Trophoblast cell (in vitro differentiated cells and primary cell): ENCODE measurements around the gene ZC3H15.

Source experiments
- DNase-seq, 2 donors: peaks; one replicate each; pipeline ENCODE4 v3.0.0-alpha.2; 2016
- H2AFZ ChIP-seq: 2 replicates; pipeline ENCODE4 v1.6.1; 2013; ENCODE audit warnings: low read length, moderate library complexity, mild to moderate bottlenecking; ENCODE audit not compliant: insufficient read depth, poor library complexity
- H2AK5ac ChIP-seq: 2 replicates; pipeline ENCODE4 v1.6.1; 2013; ENCODE audit warnings: mild to moderate bottlenecking, low read length
- H2BK120ac ChIP-seq: 2 replicates; pipeline ENCODE4 v1.6.1; 2013; ENCODE audit warnings: low read length, mild to moderate bottlenecking, moderate library complexity; ENCODE audit not compliant: insufficient read depth, poor library complexity
- H2BK12ac ChIP-seq: 2 replicates; pipeline ENCODE4 v1.6.1; 2013; ENCODE audit warnings: mild to moderate bottlenecking, low read length, moderate library complexity
- H2BK5ac ChIP-seq: 2 replicates; pipeline ENCODE4 v1.6.1; 2013; ENCODE audit warnings: low read length, low read depth, moderate library complexity, mild to moderate bottlenecking; ENCODE audit not compliant: poor library complexity
- H3K14ac ChIP-seq: 2 replicates; pipeline ENCODE4 v1.6.1; 2013; ENCODE audit warnings: mild to moderate bottlenecking, low read length
- H3K18ac ChIP-seq: 2 replicates; pipeline ENCODE4 v1.6.1; 2013; ENCODE audit warnings: mild to moderate bottlenecking, low read length
- H3K23ac ChIP-seq: 2 replicates; pipeline ENCODE4 v1.6.1; 2013; ENCODE audit warnings: low read length
- H3K27ac ChIP-seq: 2 replicates; pipeline ENCODE4 v1.5.1; 2013; ENCODE audit warnings: low read depth, mild to moderate bottlenecking, inconsistent platforms, low read length, moderate library complexity
- H3K27me3 ChIP-seq: 2 replicates; pipeline ENCODE4 v1.6.1; 2013; ENCODE audit warnings: inconsistent platforms, mild to moderate bottlenecking, low read length, moderate library complexity; ENCODE audit not compliant: insufficient read depth
- H3K36me3 ChIP-seq, 2 experiments: 1 replicate in 1 of 2; 2 replicates in 1 of 2; pipeline ENCODE4 v1.6.1; 2013; ENCODE audit warnings: low read length in 2 of 2, mild to moderate bottlenecking in 2 of 2, moderate library complexity in 1 of 2; ENCODE audit not compliant: insufficient read depth in 2 of 2, control insufficient read depth in 1 of 2
- H3K4ac ChIP-seq: 2 replicates; pipeline ENCODE4 v1.6.1; 2013; ENCODE audit warnings: low read depth, mild to moderate bottlenecking, low read length, moderate library complexity
- H3K4me1 ChIP-seq, 2 experiments: 1 replicate in 1 of 2; 2 replicates in 1 of 2; pipeline ENCODE4 v1.6.1; 2013; ENCODE audit warnings: low read length in 2 of 2, mild to moderate bottlenecking in 2 of 2, moderate library complexity in 1 of 2; ENCODE audit not compliant: insufficient read depth in 2 of 2, control insufficient read depth in 1 of 2
- H3K4me2 ChIP-seq: 2 replicates; pipeline ENCODE4 v1.6.1; 2013; ENCODE audit warnings: inconsistent platforms, mild to moderate bottlenecking, low read length, moderate library complexity
- H3K4me3 ChIP-seq: 2 replicates; pipeline ENCODE4 v1.5.1; 2013; ENCODE audit warnings: mild to moderate bottlenecking, low read depth, low read length, inconsistent platforms
- H3K79me1 ChIP-seq: one replicate; pipeline ENCODE4 v1.6.1; 2013; ENCODE audit warnings: low read length
- H3K79me2 ChIP-seq: 2 replicates; pipeline ENCODE4 v1.6.1; 2013; ENCODE audit warnings: low read length, mild to moderate bottlenecking; ENCODE audit not compliant: control insufficient read depth, insufficient read depth, poor library complexity
- H3K9ac ChIP-seq: 2 replicates; pipeline ENCODE4 v1.6.1; 2013; ENCODE audit warnings: mild to moderate bottlenecking, low read length
- H3K9me3 ChIP-seq: 2 replicates; pipeline ENCODE4 v1.6.1; 2013; ENCODE audit warnings: low read depth, mild to moderate bottlenecking, control low read depth, inconsistent platforms, low read length; ENCODE audit not compliant: insufficient read depth
- H4K12ac ChIP-seq: 2 replicates; pipeline ENCODE4 v1.6.1; 2013; ENCODE audit warnings: low read depth, mild to moderate bottlenecking, low read length, moderate library complexity
- H4K8ac ChIP-seq: 2 replicates; pipeline ENCODE4 v1.6.1; 2013; ENCODE audit warnings: low read depth, mild to moderate bottlenecking, low read length, moderate library complexity
- H4K91ac ChIP-seq: one replicate; pipeline ENCODE4 v1.6.1; 2013; ENCODE audit warnings: low read depth, mild to moderate bottlenecking, low read length, moderate library complexity
- WGBS: extraction: QIAGEN DNeasy Blood & Tissue Kit; methylation state at CpG from one replicate; pipeline ENCODE4 v1.1.7; 2013; ENCODE audit warnings: missing lambda C conversion rate; ENCODE audit not compliant: insufficient read length, insufficient coverage; ENCODE audit errors: extremely low coverage; 5-methylcytosine and 5-hydroxymethylcytosine counted together

Gene ZC3H15

GRCh38 chr2:186522450-186522849 is 36.4 kb downstream of the ZC3H15 start:
- Histone ChIP-seq H3K36me3 (peaks cover 4 to 6% of the 10 kb centered on the region in 2 experiments), H2AFZ (no peak overlapping the region), H3K4me3 (no peak overlapping the region), H3K14ac (no peak overlapping the region), H2AK5ac (no peak overlapping the region), H2BK12ac (no peak overlapping the region), H3K4ac (no peak overlapping the region), H3K23ac (no peak overlapping the region), H3K79me2 (no peaks in the 10 kb centered on the region), H4K12ac (no peak overlapping the region), H4K91ac (no peak overlapping the region), H3K27ac (no peak overlapping the region), H2BK5ac (no peak overlapping the region), H3K27me3 (no peaks in the 10 kb centered on the region), H3K4me2 (no peak overlapping the region), H3K79me1 (no peaks in the 10 kb centered on the region), H3K18ac (no peak overlapping the region), H3K9ac (no peak overlapping the region), H4K8ac (no peak overlapping the region), H3K9me3 (no peaks in the 10 kb centered on the region), H3K4me1 (peaks cover 0 to 2% of the 10 kb centered on the region in 2 experiments), H2BK120ac (no peak overlapping the region)
- no CpG with 5 or more reads among the region's 2 CpGs for WGBS
- no peak for DNase-seq

- H3K4ac ChIP-seq, result no peak overlapping the region
- H3K9me3 ChIP-seq, result no peaks in the 10 kb centered on the region
- no peak overlapping the region for H2BK120ac ChIP-seq
- no peak overlapping the region for H4K12ac ChIP-seq
- no peak overlapping the region for H2BK12ac ChIP-seq
- no peaks in the 10 kb centered on the region for H3K79me2 ChIP-seq
- no peak overlapping the region for H2AFZ ChIP-seq
- H4K8ac ChIP-seq, result no peak overlapping the region
- no peak overlapping the region for H3K4me3 ChIP-seq
- no peak overlapping the region for H2BK5ac ChIP-seq
- DNase-seq, result no peak
- H3K4me2 ChIP-seq, result no peak overlapping the region
- H3K36me3 ChIP-seq, result peaks cover 4% of the 10 kb centered on the region in 2 experiments
- H3K18ac ChIP-seq, result no peak overlapping the region
- H3K23ac ChIP-seq, result no peak overlapping the region
- H4K91ac ChIP-seq, result no peak overlapping the region
- H3K79me1 ChIP-seq, result no peaks in the 10 kb centered on the region
- no peak overlapping the region for H3K27ac ChIP-seq
- H3K4me1 ChIP-seq, result peaks cover 0 to 2% of the 10 kb centered on the region in 2 experiments
- H3K9ac ChIP-seq, result no peak overlapping the region
- H3K14ac ChIP-seq, result no peak overlapping the region
- no CpG with 5 or more reads among the region's 1 CpG for WGBS
- H3K27me3 ChIP-seq, result no peaks in the 10 kb centered on the region
- H2AK5ac ChIP-seq, result no peak overlapping the region
Measured at GRCh38 chr2:186523791-186524190, 37.7 kb downstream of the ZC3H15 start.

GRCh38 chr2:186526281-186526680 is 40.2 kb downstream of the ZC3H15 start:
- Histone ChIP-seq H2BK120ac (no peak overlapping the region), H2AFZ (no peak overlapping the region), H3K4me3 (no peak overlapping the region), H3K9ac (no peak overlapping the region), H4K12ac (no peak overlapping the region), H3K4ac (no peak overlapping the region), H4K91ac (no peak overlapping the region), H3K27me3 (no peaks in the 10 kb centered on the region), H4K8ac (no peak overlapping the region), H3K79me1 (no peaks in the 10 kb centered on the region), H3K18ac (no peak overlapping the region), H2AK5ac (no peak overlapping the region), H3K14ac (no peak overlapping the region), H3K4me2 (no peak overlapping the region), H2BK12ac (no peak overlapping the region), H3K4me1 (peaks cover 0 to 6% of the 10 kb centered on the region in 2 experiments), H3K9me3 (no peaks in the 10 kb centered on the region), H3K23ac (no peak overlapping the region), H3K36me3 (no peaks in the 10 kb centered on the region), H2BK5ac (no peak overlapping the region), H3K27ac (no peak overlapping the region), H3K79me2 (no peaks in the 10 kb centered on the region)
- peak; percentile 61 to 70 for DNase-seq
- WGBS, result no CpG with 5 or more reads among the region's 2 CpGs

- no peak overlapping the region for H3K27ac ChIP-seq
- no peak overlapping the region for H3K23ac ChIP-seq
- H3K14ac ChIP-seq, result no peak overlapping the region
- H3K27me3 ChIP-seq, result no peaks in the 10 kb centered on the region
- H3K79me1 ChIP-seq, result no peaks in the 10 kb centered on the region
- WGBS, result no CpG with 5 or more reads among the region's 3 CpGs
- H3K4me1 ChIP-seq, result peaks cover 3 to 5% of the 10 kb centered on the region in 2 experiments
- no peak overlapping the region for H3K9ac ChIP-seq
- no peak overlapping the region for H2BK5ac ChIP-seq
- no peak overlapping the region for H4K8ac ChIP-seq
- no peak overlapping the region for H2BK12ac ChIP-seq
- H4K91ac ChIP-seq, result no peak overlapping the region
- no peak overlapping the region for H2BK120ac ChIP-seq
- DNase-seq, result peak in 1 of 2 donors; percentile 25
- no peak overlapping the region for H3K18ac ChIP-seq
- no peak overlapping the region for H2AK5ac ChIP-seq
- H3K79me2 ChIP-seq, result no peaks in the 10 kb centered on the region
- no peaks in the 10 kb centered on the region for H3K9me3 ChIP-seq
- H2AFZ ChIP-seq, result no peak overlapping the region
- no peaks in the 10 kb centered on the region for H3K36me3 ChIP-seq
- no peak overlapping the region for H3K4me3 ChIP-seq
- H3K4me2 ChIP-seq, result no peak overlapping the region
- H3K4ac ChIP-seq, result no peak overlapping the region
- H4K12ac ChIP-seq, result no peak overlapping the region
Measured at GRCh38 chr2:186530314-186530713, 44.3 kb downstream of the ZC3H15 start.
